K562 (cell line): ENCODE data around the gene ARHGAP12. TPM values are rescaled to one million over a fixed set of nuclear protein-coding genes. Genes with fewer than 3 reads are reported as not detected.

Experiments
- BCL6 ChIP-seq: fragments of 250-450 bp; sonication (Bioruptor Pico); IDR thresholded peaks from 2 replicates; pipeline ENCODE4 v1.4.0; 2020
- BRCA1 ChIP-seq, 2 experiments: fragments of 450-650 bp in 1 of 2; sonication (generic) in 1 of 2; formaldehyde crosslinking in 1 of 2; IDR thresholded peaks; 2 replicates each; pipeline versions ENCODE4 v1.5.0 to v1.6.1; 2017 to 2020; ENCODE audit warnings: mild to moderate bottlenecking in 1 of 2, missing genetic modification reagents in 1 of 2
- RERE ChIP-seq: sonication (generic); formaldehyde crosslinking; IDR thresholded peaks from 2 replicates; pipeline ENCODE4 v1.8.0; 2023; ENCODE audit warnings: missing genetic modification reagents, mild to moderate bottlenecking, borderline replicate concordance
- ZNF175 ChIP-seq: fragments of 200-800 bp; sonication (Bioruptor generic); IDR thresholded peaks from 2 replicates; pipeline ENCODE4 v1.6.1; 2016; ENCODE audit warnings: low read depth, mild to moderate bottlenecking, missing genetic modification characterization, missing compliant biosample characterization
- ZNF407 ChIP-seq: fragments of 450-650 bp; IDR thresholded peaks from 2 replicates; pipeline ENCODE4 v1.6.1; 2016; ENCODE audit warnings: low read depth
- ZNF511 ChIP-seq: sonication (generic); formaldehyde crosslinking; IDR thresholded peaks from 2 replicates; pipeline ENCODE4 v1.8.0; 2022; ENCODE audit warnings: mild to moderate bottlenecking, missing genetic modification reagents
- ZNF592 ChIP-seq: fragments of 450-650 bp; IDR thresholded peaks from 2 replicates; pipeline ENCODE4 v1.6.1; 2017; ENCODE audit warnings: antibody characterized with exemption, mild to moderate bottlenecking
- polyA plus RNA-seq, 8 experiments: library from polyadenylated mRNA; depleted of rRNA in 4 of 8; stranded (reverse) in 5 of 8; unstranded in 3 of 8; fragments of >200 nt; fragmentation: Nextera tagmentation in 2 of 8; fragmentation: Illumina TruSeq in 1 of 8; extraction: Ambion mirVana in 2 of 8; extraction: Trizol in 1 of 8; gene quantifications; 2 replicates each; pipeline versions ENCODE4 v1.2.1 to v1.2.3, GENCODE V29; 2011 to 2014; ENCODE audit warnings: inconsistent platforms in 1 of 8, missing spikeins in 1 of 8
- total RNA-seq, 7 experiments: library from RNA; depleted of rRNA in 6 of 7; stranded (reverse); fragments of >200 nt in 6 of 7; fragmentation: Illumina TruSeq in 2 of 7; extraction: Trizol in 2 of 7; gene quantifications; 2 replicates each; pipeline versions ENCODE4 v1.2.1 to v1.2.3, GENCODE V29; 2011 to 2021; ENCODE audit warnings: low replicate concordance in 1 of 7

Gene ARHGAP12
- total and polyA plus RNA-seq, 9 of the 15 experiments (the other 6 are each of a cell fraction or from before 2014, with no cell fraction given) = 4.4 to 18.7 (median 10.1) TPM

- TF ChIP-seq ZNF175 (peak; percentile 79), BRCA1 (IDR thresholded peaks at IDR 0.05) (no peak), BRCA1 (CRISPR knock-in tag; IDR thresholded peaks at IDR 0.05) (no peak), BCL6 (CRISPR knock-in tag) (no peak), RERE (no peak), ZNF592 (peak; percentile 86), ZNF407 (no peak), ZNF511 (no peak)
Measured at GRCh38 chr10:31947144-31947926, 18.7 kb upstream of the ARHGAP12 start (continued).
